D721Med (cell line): Measurements from ENCODE around the gene TTPAL.

ENCODE experiments used
- DNase-seq: peaks from one replicate; pipeline ENCODE4 v3.0.0; 2011; ENCODE audit warnings: low spot score; ENCODE audit not compliant: insufficient read length
- FAIRE-seq: peaks from 2 replicates; lab custom pipeline; 2011; peaks lifted over from hg19 to GRCh38; lab: Jason Lieb, UNC
- CTCF ChIP-seq: IDR thresholded peaks from 2 replicates; pipeline ENCODE4 v1.5.1; 2012; ENCODE audit warnings: mild to moderate bottlenecking, control low read depth; ENCODE audit not compliant: insufficient read depth; ENCODE audit errors: missing control alignments

TTPAL gene

DNA sequence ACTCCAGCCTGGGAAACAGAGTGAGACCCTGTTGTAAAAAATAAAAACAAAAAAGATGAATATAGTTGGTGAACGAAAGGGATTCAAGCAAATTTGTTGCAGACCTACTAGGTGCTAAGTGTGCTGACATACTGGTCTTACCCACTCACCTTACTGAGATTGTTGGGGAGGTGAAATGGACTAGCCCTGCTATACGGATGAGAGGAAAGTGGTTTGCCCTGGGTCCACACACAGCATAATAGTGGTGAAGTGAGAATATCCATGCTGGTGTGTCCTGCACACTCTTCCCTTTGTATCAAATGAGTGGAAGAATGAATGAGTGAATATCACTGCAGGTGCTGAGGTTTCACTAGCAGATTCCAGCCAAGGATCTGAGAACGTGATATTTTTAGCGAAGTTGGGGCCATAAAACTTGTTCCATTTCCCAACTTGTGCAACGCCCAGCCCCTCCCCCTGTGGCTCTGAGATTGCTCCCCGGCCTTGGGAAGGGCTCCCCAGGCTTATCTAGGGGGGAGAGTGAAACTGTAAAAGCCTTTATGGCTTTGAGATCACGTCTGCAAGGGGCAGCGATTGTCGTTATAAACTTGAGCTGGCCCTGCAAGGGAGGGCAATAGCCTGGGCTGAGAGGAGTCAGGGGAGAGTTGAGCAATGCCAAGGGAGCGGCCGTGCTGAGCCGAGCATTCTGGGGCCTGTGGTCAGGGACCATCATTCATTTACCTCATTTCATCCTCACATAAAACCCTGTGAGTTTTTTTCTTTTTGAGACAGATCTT is 33.2 kb upstream of the TTPAL start:
- no peak for DNase-seq
- no peak for FAIRE-seq
- no peak for TF ChIP-seq CTCF

DNA sequence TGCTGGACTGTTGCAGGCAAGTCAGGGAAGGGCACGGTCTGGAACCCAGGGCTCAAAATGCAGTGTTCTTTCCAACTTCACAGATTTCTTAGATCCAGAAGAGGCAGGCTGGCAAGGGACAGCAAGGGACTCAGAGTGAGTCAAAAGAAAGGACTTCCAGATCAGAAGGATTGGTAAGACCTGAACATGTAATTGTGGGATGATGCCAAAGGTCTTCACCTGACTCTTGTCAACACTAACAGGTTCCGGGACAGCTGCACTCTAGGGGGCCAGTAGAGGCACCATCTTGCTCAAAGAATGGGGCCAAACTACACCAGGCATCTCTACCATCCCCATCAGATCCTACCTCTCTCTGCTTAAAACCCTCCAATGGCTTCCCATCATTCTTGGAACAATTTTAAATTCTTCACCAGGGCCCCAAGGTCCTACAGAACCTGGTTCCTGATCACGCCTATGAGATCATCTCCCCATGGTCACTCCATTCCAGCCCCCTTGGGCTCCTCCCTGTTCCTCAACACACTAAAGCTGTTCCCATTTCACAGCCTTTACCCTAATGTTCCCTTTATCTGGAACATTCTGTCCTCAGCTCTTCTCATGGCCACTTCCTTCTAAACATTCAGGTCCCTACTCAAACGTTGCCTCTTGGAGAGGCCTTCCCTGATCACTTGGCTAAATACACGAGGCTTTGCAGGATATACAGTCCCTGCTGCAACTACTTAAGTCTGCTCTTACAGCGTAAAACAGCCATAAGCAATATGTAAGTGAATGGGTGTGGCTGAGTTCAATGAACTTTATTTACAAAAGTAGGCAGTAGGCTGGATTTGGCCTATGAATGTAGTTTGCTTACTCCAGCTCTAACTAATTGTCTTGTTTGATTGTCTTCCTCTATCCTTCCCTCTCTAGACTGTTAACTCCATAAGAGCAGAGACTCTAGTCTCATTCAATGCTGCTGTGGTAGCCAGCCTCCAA is 29.6 kb upstream of the TTPAL start:
- FAIRE-seq (no peak), DNase-seq (no peak)
- no peak for TF ChIP-seq CTCF

- DNase-seq (no peak), FAIRE-seq (no peak)
- no peak for TF ChIP-seq CTCF
These were observed 27.8 kb upstream of the TTPAL start for GRCh38 chr20:44447827-44448419.

- peak; percentile 18 for TF ChIP-seq CTCF
- DNase-seq (no peak), FAIRE-seq (no peak)
These were observed 26.7 kb upstream of the TTPAL start for GRCh38 chr20:44448753-44449546.

- FAIRE-seq (no peak), DNase-seq (no peak)
- no peak for TF ChIP-seq CTCF
These were observed 25.8 kb upstream of the TTPAL start for GRCh38 chr20:44449864-44450263.

DNA sequence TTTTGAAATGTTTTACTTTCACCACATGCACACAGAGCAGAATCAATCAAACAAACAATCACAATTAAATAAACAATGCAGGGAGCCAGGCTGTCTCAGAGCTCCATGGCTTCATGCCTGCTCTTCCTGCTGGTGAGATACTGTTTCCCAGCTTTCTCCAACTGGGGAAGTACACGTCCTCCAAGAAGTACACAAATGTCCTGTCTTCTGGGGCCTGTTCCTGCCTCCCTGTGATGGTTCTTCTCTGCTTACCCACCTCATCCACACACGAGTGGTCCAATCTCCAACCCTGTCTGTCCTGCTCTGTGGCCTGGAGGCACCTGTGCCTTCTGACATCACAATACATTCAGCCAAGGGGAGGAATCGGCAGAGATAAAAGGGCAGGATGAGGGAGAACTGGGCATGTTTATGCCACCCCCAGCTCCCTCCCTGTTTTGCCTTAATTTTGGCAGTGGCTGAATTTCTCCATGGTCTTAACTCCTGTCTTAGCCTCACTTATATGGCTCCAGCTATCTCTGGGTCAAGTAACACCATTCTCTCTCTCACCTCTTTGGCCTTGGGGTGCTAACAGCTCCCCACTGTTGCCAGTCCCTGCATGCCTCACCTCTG is 25.3 kb upstream of the TTPAL start:
- FAIRE-seq (no peak), DNase-seq (no peak)
- TF ChIP-seq CTCF = no peak
